Measurements from ENCODE around the gene GAB1. TPM values are rescaled to one million over a fixed set of nuclear protein-coding genes. Genes with fewer than 3 reads are reported as not detected.
A peak's percentile ranks its signal among the peaks of the same experiment; 100 is the strongest.

Gene GAB1
- total RNA-seq, 1 experiment from 2014 or later: 46.9 TPM

DNA sequence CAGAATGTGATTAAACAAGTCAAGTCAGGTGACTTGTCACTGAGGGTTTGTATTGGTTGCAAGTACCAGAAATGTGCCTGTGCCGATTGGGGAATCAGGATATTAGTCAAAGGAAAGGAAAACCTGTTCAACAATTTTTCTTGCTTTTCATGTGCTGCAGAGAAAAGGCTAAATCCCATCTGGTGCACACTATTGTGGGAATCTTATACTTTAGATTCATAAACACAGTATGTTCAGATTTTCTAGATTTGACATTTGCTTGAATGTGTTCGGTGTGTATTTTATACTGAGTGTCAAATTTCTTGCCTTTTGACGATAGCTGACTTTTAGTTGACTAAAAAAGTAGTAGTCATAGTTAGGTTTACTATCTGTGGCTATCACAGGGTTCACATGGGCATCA, 37.6 kb downstream of the GAB1 start:
- no peak for TF ChIP-seq CTCF (IDR thresholded peaks at IDR 0.05; ENCODE audit: insufficient read depth in 1 of 2, low read depth in 1 of 2, low read length in 1 of 2, severe bottlenecking in 1 of 2, unreplicated experiment in 1 of 2)
- ChIA-PET CTCF (no interaction called here), POLR2A (no interaction called here)
- Histone ChIP-seq H3K9me3 (no peaks in the 10 kb centered on the region), H3K36me3 (ENCODE audit: control insufficient read depth, insufficient read depth, low read length) (no peaks in the 10 kb centered on the region), H3K4me3 (ENCODE audit: low read depth, low read length) (no peak overlapping the region), H3K27me3 (replicated peaks; ENCODE audit: control insufficient read depth, insufficient read depth, low read length) (no peaks in the 10 kb centered on the region), H3K4me1 (peaks cover 39% of the 10 kb centered on the region)
- H3K36me3 Mint-ChIP-seq (ENCODE audit: insufficient read depth, unreplicated experiment): peaks cover 15% of the 10 kb centered on the region
- no peak overlapping the region for H3K4me3 Mint-ChIP-seq (ENCODE audit: unreplicated experiment)
- BruUV-seq (replicated peaks): no TSS peak
- intact Hi-C loops (cut with micrococcal nuclease; ENCODE audit: unreplicated experiment): no loop called here
- peak overlapping the region; percentile 19 for H3K27ac Mint-ChIP-seq (ENCODE audit: unreplicated experiment)
- peaks cover 49% of the 10 kb centered on the region for H3K4me1 Mint-ChIP-seq (ENCODE audit: low read depth, unreplicated experiment)
- DNase-seq: no peak
- H3K27me3 Mint-ChIP-seq (ENCODE audit: insufficient read depth, unreplicated experiment): no peaks in the 10 kb centered on the region
- H3K9me3 Mint-ChIP-seq (ENCODE audit: unreplicated experiment): peaks cover 12% of the 10 kb centered on the region

DNA sequence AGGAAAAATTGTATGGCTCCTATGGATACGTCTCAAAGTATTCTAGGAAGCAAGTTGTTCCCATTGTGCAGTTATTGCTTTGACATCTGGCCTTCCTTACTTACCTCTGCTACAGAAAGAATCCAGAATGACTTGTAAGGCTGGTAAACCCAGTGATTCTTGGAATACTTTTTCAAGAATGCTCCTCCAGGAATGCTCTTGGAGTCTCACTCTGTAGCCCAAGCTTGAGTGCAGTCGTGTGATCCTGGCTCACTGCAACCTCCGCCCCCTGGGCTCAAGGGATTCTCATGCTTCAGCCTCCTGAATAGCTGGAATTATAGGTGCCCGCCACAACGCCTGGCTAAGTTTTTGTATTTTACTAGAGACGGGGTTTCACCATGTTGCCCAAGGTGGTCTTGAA, 38.1 kb downstream of the GAB1 start:
- Histone ChIP-seq H3K27me3 (replicated peaks; ENCODE audit: control insufficient read depth, insufficient read depth, low read length) (no peaks in the 10 kb centered on the region), H3K4me1 (peaks cover 39% of the 10 kb centered on the region), H3K4me3 (ENCODE audit: low read depth, low read length) (no peak overlapping the region), H3K36me3 (ENCODE audit: control insufficient read depth, insufficient read depth, low read length) (no peaks in the 10 kb centered on the region), H3K9me3 (no peaks in the 10 kb centered on the region)
- Mint-ChIP-seq H3K4me1 (ENCODE audit: low read depth, unreplicated experiment) (peaks cover 47% of the 10 kb centered on the region), H3K9me3 (ENCODE audit: unreplicated experiment) (peaks cover 9% of the 10 kb centered on the region), H3K27ac (ENCODE audit: unreplicated experiment) (peak overlapping the region; percentile 19), H3K36me3 (ENCODE audit: insufficient read depth, unreplicated experiment) (peaks cover 10% of the 10 kb centered on the region), H3K27me3 (ENCODE audit: insufficient read depth, unreplicated experiment) (no peaks in the 10 kb centered on the region), H3K4me3 (ENCODE audit: unreplicated experiment) (peak overlapping the region; percentile 24)
- no peak for TF ChIP-seq CTCF (IDR thresholded peaks at IDR 0.05; ENCODE audit: insufficient read depth in 1 of 2, low read depth in 1 of 2, low read length in 1 of 2, severe bottlenecking in 1 of 2, unreplicated experiment in 1 of 2)
- no TSS peak for BruUV-seq (replicated peaks)
- intact Hi-C loops (cut with micrococcal nuclease; ENCODE audit: unreplicated experiment): no loop called here
- DNase-seq: peak; percentile 31 to 53
- ChIA-PET POLR2A (no interaction called here), CTCF (interaction anchor here (1.3 kb wide), 1 partner anchor 26 kb away, joined by 3 read pairs; no protein-coding TSS in a partner anchor)

DNA sequence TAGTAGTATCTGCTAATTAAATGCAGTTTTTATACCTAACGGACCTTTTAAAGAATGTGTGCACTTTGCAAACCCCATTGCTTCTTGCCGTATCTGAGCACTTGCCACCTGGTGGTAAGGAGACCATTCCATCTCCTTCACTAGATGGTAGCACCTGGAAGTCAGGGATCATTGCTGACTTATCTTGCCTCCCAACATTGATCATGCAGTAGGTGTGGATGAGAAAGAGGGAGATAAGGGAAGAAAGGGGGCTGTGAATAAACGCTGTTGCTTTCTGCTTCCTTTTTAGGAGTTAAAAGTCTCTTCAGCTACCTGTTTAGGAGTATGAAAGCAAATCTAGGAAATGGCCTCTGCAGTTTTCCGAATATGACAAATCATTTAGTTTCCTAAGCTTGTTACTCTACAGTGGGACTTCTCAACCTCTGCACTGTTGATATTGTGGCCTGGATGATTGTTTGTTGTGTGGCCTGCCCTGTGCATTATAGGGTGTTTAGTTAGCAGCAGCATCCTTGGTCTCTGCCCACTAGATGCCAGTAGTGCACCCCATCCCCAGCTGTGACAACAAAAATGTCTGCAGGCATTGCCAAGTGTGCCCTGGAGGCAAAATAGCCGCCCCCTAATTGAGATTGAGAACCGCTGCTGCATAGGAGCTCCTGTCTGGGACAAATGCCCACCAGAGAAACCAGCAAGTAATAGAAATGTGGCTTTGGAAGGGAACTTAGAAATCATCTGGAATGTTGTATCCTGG, 38.8 kb downstream of the GAB1 start:
- Histone ChIP-seq H3K9me3 (no peaks in the 10 kb centered on the region), H3K27me3 (replicated peaks; ENCODE audit: control insufficient read depth, insufficient read depth, low read length) (no peaks in the 10 kb centered on the region), H3K36me3 (ENCODE audit: control insufficient read depth, insufficient read depth, low read length) (no peaks in the 10 kb centered on the region), H3K4me3 (ENCODE audit: low read depth, low read length) (no peak overlapping the region), H3K4me1 (peaks cover 44% of the 10 kb centered on the region)
- no peak for DNase-seq
- TF ChIP-seq CTCF (IDR thresholded peaks at IDR 0.05; ENCODE audit: insufficient read depth in 1 of 2, low read depth in 1 of 2, low read length in 1 of 2, severe bottlenecking in 1 of 2, unreplicated experiment in 1 of 2): peak; percentile 15 to 32
- H3K9me3 Mint-ChIP-seq (ENCODE audit: unreplicated experiment): peaks cover 2% of the 10 kb centered on the region
- peaks cover 5% of the 10 kb centered on the region for H3K36me3 Mint-ChIP-seq (ENCODE audit: insufficient read depth, unreplicated experiment)
- peaks cover 42% of the 10 kb centered on the region for H3K4me1 Mint-ChIP-seq (ENCODE audit: low read depth, unreplicated experiment)
- H3K27me3 Mint-ChIP-seq (ENCODE audit: insufficient read depth, unreplicated experiment): no peaks in the 10 kb centered on the region
- no TSS peak for BruUV-seq (replicated peaks)
- intact Hi-C loops (cut with micrococcal nuclease; ENCODE audit: unreplicated experiment): no loop called here
- H3K4me3 Mint-ChIP-seq (ENCODE audit: unreplicated experiment): no peak overlapping the region
- ChIA-PET CTCF (interaction anchor here (1.3 kb wide), 1 partner anchor 25 kb away, joined by 3 read pairs; no protein-coding TSS in a partner anchor), POLR2A (interaction anchor here (0.5 kb wide), 1 partner anchor 139 kb away, joined by 6 read pairs; no protein-coding TSS in a partner anchor)
- H3K27ac Mint-ChIP-seq (ENCODE audit: unreplicated experiment): peak overlapping the region; percentile 19
